ENCODE results near the gene ANHX.
"Not testable (repeated sequence)": the region's sequence is repeated elsewhere in the genome, so short reads cannot be mapped to it uniquely, and the experiment has no call there.

GRCh38 chr12:133264668-133265067, 29.0 kb upstream of the ANHX start:
- TF ChIP-seq ZNF274 (IDR thresholded peaks at IDR 0.05; ENCODE audit: low read depth, low read length); YY1 (IDR thresholded peaks at IDR 0.05; ENCODE audit: insufficient read depth, insufficient read length); SUZ12 (IDR thresholded peaks at IDR 0.05; ENCODE audit: extremely low read depth, insufficient read depth, insufficient read length): not testable (repeated sequence)

Measured in NT2/D1 (cell line).